KMS-11 (cell line): ENCODE measurements around the gene HTT.

Source experiments
- H2AFZ ChIP-seq: fragments of 200-600 bp; sonication (generic); 2 replicates; pipeline ENCODE4 v1.6.1; 2016; ENCODE audit warnings: antibody characterized with exemption, mixed run types, low read depth
- H3K27ac ChIP-seq: fragments of 200-600 bp; sonication (generic); 2 replicates; pipeline ENCODE4 v1.6.1; 2016; ENCODE audit warnings: mild to moderate bottlenecking, mixed run types
- H3K27me3 ChIP-seq: fragments of 200-600 bp; sonication (generic); 2 replicates; pipeline ENCODE4 v1.6.1; 2017; ENCODE audit warnings: mild to moderate bottlenecking, low read depth, mixed run types, moderate library complexity; ENCODE audit not compliant: insufficient read depth
- H3K36me3 ChIP-seq: fragments of 200-600 bp; sonication (generic); 2 replicates; pipeline ENCODE4 v1.6.1; 2017; ENCODE audit warnings: mild to moderate bottlenecking, mixed run types; ENCODE audit not compliant: insufficient read depth
- H3K4me1 ChIP-seq: fragments of 200-600 bp; sonication (generic); 2 replicates; pipeline ENCODE4 v1.6.1; 2016; ENCODE audit warnings: mild to moderate bottlenecking, low read depth, mixed run types; ENCODE audit not compliant: poor library complexity, severe bottlenecking
- H3K4me2 ChIP-seq: fragments of 200-600 bp; sonication (generic); 2 replicates; pipeline ENCODE4 v1.7.0; 2016; ENCODE audit warnings: mild to moderate bottlenecking, mixed run types
- H3K4me3 ChIP-seq: fragments of 200-600 bp; sonication (generic); IDR thresholded peaks from 2 replicates; pipeline ENCODE4 v1.6.1; 2017; ENCODE audit warnings: low read depth, low read length, mixed read lengths; ENCODE audit not compliant: insufficient read depth
- H3K79me2 ChIP-seq: fragments of 200-600 bp; sonication (generic); 2 replicates; pipeline ENCODE4 v1.6.1; 2016; ENCODE audit warnings: low read depth, mixed run types; ENCODE audit not compliant: insufficient read depth
- H3K9ac ChIP-seq: fragments of 200-600 bp; sonication (generic); 2 replicates; pipeline ENCODE4 v1.6.1; 2016; ENCODE audit warnings: mild to moderate bottlenecking, mixed run types
- H4K20me1 ChIP-seq: fragments of 200-600 bp; sonication (generic); 2 replicates; pipeline ENCODE4 v1.6.1; 2016; ENCODE audit warnings: mild to moderate bottlenecking, mixed run types; ENCODE audit not compliant: insufficient read depth
- TF ChIP-seq, protein P1 (sequence below): fragments of 200-600 bp; sonication (generic); conservative IDR thresholded peaks from 2 replicates; pipeline ENCODE4 v1.6.1; 2017; ENCODE audit warnings: low read depth, mild to moderate bottlenecking, antibody characterized with exemption, low read length, moderate library complexity, mixed read lengths

The HTT gene

DNA sequence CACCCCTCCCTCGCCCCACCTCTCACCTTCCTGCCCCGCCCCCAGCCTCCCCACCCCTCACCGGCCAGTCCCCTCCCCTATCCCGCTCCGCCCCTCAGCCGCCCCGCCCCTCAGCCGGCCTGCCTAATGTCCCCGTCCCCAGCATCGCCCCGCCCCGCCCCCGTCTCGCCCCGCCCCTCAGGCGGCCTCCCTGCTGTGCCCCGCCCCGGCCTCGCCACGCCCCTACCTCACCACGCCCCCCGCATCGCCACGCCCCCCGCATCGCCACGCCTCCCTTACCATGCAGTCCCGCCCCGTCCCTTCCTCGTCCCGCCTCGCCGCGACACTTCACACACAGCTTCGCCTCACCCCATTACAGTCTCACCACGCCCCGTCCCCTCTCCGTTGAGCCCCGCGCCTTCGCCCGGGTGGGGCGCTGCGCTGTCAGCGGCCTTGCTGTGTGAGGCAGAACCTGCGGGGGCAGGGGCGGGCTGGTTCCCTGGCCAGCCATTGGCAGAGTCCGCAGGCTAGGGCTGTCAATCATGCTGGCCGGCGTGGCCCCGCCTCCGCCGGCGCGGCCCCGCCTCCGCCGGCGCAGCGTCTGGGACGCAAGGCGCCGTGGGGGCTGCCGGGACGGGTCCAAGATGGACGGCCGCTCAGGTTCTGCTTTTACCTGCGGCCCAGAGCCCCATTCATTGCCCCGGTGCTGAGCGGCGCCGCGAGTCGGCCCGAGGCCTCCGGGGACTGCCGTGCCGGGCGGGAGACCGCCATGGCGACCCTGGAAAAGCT is at the start of gene HTT, which contains the start of gene HTT-AS:
Gene HTT, plus strand, starts transcription at position 604 of the 768 bp plus-strand sequence. Its CDS starts 145 bp downstream, at position 749.
Gene HTT-AS, minus strand, starts transcription at position 461 of the 768 bp plus-strand sequence.
- peak within 1 kb of the TSS; percentile 61 for H2AFZ ChIP-seq
- H3K27me3 ChIP-seq = no peaks in the 10 kb centered on the region; the same call in 1 of the 2 replicates
- TF ChIP-seq, protein P1, sequence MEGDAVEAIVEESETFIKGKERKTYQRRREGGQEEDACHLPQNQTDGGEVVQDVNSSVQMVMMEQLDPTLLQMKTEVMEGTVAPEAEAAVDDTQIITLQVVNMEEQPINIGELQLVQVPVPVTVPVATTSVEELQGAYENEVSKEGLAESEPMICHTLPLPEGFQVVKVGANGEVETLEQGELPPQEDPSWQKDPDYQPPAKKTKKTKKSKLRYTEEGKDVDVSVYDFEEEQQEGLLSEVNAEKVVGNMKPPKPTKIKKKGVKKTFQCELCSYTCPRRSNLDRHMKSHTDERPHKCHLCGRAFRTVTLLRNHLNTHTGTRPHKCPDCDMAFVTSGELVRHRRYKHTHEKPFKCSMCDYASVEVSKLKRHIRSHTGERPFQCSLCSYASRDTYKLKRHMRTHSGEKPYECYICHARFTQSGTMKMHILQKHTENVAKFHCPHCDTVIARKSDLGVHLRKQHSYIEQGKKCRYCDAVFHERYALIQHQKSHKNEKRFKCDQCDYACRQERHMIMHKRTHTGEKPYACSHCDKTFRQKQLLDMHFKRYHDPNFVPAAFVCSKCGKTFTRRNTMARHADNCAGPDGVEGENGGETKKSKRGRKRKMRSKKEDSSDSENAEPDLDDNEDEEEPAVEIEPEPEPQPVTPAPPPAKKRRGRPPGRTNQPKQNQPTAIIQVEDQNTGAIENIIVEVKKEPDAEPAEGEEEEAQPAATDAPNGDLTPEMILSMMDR = no peak
- peak within 1 kb of the TSS; percentile 62; the same call in 1 of the 2 replicates for H3K27ac ChIP-seq
- H4K20me1 ChIP-seq = no peaks in the 10 kb centered on the region
- H3K79me2 ChIP-seq = peaks cover 9% of the 10 kb centered on the region; the same call in 1 of the 2 replicates
- H3K4me1 ChIP-seq = peaks cover 11% of the 10 kb centered on the region
- H3K36me3 ChIP-seq = no peaks in the 10 kb centered on the region
- H3K9ac ChIP-seq = peak within 1 kb of the TSS; percentile 62
- peak within 1 kb of the TSS; percentile 54 for H3K4me2 ChIP-seq
- no peak within 1 kb of the TSS for H3K4me3 ChIP-seq

- no peak overlapping the region for H3K4me2 ChIP-seq
- no peak overlapping the region for H2AFZ ChIP-seq
- TF ChIP-seq, protein P1 = no peak
Measured at GRCh38 chr4:3025881-3026280, 48.6 kb upstream of the HTT start.

DNA sequence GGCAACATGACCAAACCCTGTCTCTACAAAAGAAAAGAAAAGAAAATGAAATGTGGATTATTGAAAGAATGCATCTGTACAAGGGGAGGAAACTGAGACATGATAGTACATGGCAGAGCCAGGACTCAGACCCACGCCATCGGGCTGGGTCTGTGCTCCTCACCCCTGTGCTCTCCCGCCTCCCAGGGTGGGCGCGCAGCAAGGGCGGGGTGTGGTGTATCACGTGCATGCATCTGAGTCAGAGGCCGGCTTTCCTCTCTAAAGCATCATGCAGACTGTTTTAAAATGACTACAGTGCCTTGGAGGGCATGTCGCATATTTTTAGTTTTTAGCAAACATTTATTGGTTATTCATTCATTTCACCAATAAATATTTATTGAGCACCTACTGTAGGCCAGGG is 47.9 kb upstream of the HTT start:
- no peak overlapping the region for H3K27ac ChIP-seq
- no peak overlapping the region for H3K4me2 ChIP-seq
- no peak overlapping the region for H2AFZ ChIP-seq
- H3K27me3 ChIP-seq = no peaks in the 10 kb centered on the region
- TF ChIP-seq, protein P1 = no peak
- H3K36me3 ChIP-seq = no peaks in the 10 kb centered on the region
- no peaks in the 10 kb centered on the region for H4K20me1 ChIP-seq
- H3K79me2 ChIP-seq = no peaks in the 10 kb centered on the region
- H3K4me3 ChIP-seq = no peak overlapping the region
- no peaks in the 10 kb centered on the region for H3K4me1 ChIP-seq
- no peak overlapping the region for H3K9ac ChIP-seq

More at GRCh38 chr4:3025881-3026280, 48.6 kb upstream of the HTT start:
- H4K20me1 ChIP-seq = no peaks in the 10 kb centered on the region
- no peak overlapping the region for H3K27ac ChIP-seq
- H3K9ac ChIP-seq = no peak overlapping the region
- H3K36me3 ChIP-seq = no peaks in the 10 kb centered on the region
- no peak overlapping the region for H3K4me3 ChIP-seq
- H3K27me3 ChIP-seq = no peaks in the 10 kb centered on the region
- H3K79me2 ChIP-seq = no peaks in the 10 kb centered on the region
- no peaks in the 10 kb centered on the region for H3K4me1 ChIP-seq

DNA sequence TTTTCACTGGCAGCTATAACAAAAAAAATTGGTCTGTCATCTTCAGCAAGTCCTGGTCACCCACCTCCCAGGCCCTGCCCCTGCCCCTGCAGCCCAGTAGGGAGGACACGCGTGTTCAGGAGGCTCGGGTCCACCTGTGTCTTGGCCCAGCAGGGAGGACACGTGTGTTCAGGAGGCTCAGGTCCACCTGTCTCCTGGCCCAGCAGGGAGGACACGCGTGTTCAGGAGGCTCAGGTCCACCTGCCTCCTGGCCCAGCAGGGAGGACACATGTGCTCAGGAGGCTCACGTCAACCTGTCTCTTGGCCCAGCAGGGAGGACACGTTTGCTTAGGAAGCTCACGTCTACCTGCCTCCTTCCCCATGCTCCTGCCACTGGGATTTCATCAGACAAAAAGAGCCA is 45.0 kb upstream of the HTT start:
- TF ChIP-seq, protein P1 = no peak
- Histone ChIP-seq H3K27ac (no peak overlapping the region), H4K20me1 (no peaks in the 10 kb centered on the region), H3K4me3 (no peak overlapping the region), H3K79me2 (no peaks in the 10 kb centered on the region), H3K9ac (no peak overlapping the region), H2AFZ (no peak overlapping the region), H3K36me3 (no peaks in the 10 kb centered on the region), H3K4me2 (no peak overlapping the region), H3K4me1 (no peaks in the 10 kb centered on the region), H3K27me3 (no peaks in the 10 kb centered on the region)
